Progenitor cell of endocrine pancreas (in vitro differentiated cells): ENCODE data around the gene IPO9. TPM values are rescaled to one million over a fixed set of nuclear protein-coding genes. Genes with fewer than 3 reads are reported as not detected.

Source experiments
- DNase-seq: peaks from one replicate; pipeline ENCODE4 v3.0.0; 2021; ENCODE audit warnings: low spot score; ENCODE audit not compliant: unreplicated experiment
- H3K27ac Mint-ChIP-seq: 2 replicates; pipeline ENCODE4 v1.8.0; 2021; ENCODE audit warnings: mild to moderate bottlenecking, moderate library complexity, mixed read lengths
- H3K27me3 Mint-ChIP-seq: 2 replicates; pipeline ENCODE4 v1.8.0; 2021; ENCODE audit warnings: mixed read lengths
- H3K36me3 Mint-ChIP-seq: 2 replicates; pipeline ENCODE4 v1.8.0; 2022; ENCODE audit warnings: mixed read lengths; ENCODE audit not compliant: insufficient read depth
- H3K4me1 Mint-ChIP-seq: 2 replicates; pipeline ENCODE4 v1.8.0; 2021; ENCODE audit warnings: low read depth, mixed read lengths
- H3K4me3 Mint-ChIP-seq: 2 replicates; pipeline ENCODE4 v1.8.0; 2021; ENCODE audit warnings: low read depth, mild to moderate bottlenecking, moderate library complexity, mixed read lengths
- H3K9me3 Mint-ChIP-seq: 2 replicates; pipeline ENCODE4 v1.8.0; 2021; ENCODE audit warnings: low read depth, mixed read lengths
- total RNA-seq: library from RNA; stranded (reverse); gene quantifications from 2 replicates; pipeline ENCODE4 v1.2.1, GENCODE V29; 2021
- TF ChIP-seq, protein P1 (sequence below): fragments of 200-600 bp; sonication (generic); IDR thresholded peaks from one replicate; pipeline ENCODE4 v1.5.0; 2021; ENCODE audit warnings: antibody characterized with exemption, mild to moderate bottlenecking; ENCODE audit not compliant: unreplicated experiment

Gene IPO9
- total RNA-seq, 1 donor from 2014 or later = 99.8 TPM

DNA sequence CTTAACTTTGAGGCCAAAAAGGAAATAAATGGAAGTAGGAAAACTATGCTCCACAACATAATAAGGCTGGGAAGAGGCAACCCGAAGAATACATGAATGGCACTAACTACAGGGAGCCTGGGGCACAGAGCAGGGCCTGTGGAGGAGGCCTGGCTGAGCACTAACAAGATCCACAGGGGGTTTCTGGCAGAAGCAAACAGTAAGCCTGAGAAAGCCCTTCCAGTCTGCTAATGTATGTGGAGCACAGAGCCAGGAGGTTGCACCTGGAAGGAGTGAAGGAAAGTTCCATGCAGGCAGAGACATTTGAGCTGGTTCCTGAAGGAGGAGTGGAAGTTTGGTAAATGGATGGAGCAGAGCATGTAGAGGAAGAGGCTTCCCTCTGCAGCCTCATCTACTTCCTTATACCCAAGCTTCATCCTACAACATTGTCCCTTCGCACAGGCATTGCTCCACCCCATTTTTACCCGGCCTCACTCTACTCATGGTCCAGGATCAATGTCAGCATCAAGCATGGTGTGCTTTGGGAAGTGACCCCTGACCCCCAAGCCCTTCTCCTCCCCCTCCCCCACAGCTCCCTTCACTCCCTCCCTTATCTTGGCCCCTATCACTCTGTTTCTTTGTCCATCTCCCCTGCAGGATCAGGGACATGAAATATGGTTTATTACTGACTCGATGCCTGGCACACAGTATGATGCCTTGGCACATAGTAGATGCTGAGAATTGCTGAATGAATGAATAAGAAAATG lies 83.0 kb downstream of the IPO9 start:
- Mint-ChIP-seq H3K27me3 (peaks cover 2% of the 10 kb centered on the region), H3K27ac (no peak overlapping the region), H3K9me3 (no peaks in the 10 kb centered on the region), H3K4me3 (no peak overlapping the region), H3K4me1 (no peaks in the 10 kb centered on the region), H3K36me3 (no peaks in the 10 kb centered on the region)
- DNase-seq = no peak
- TF ChIP-seq, protein P1, sequence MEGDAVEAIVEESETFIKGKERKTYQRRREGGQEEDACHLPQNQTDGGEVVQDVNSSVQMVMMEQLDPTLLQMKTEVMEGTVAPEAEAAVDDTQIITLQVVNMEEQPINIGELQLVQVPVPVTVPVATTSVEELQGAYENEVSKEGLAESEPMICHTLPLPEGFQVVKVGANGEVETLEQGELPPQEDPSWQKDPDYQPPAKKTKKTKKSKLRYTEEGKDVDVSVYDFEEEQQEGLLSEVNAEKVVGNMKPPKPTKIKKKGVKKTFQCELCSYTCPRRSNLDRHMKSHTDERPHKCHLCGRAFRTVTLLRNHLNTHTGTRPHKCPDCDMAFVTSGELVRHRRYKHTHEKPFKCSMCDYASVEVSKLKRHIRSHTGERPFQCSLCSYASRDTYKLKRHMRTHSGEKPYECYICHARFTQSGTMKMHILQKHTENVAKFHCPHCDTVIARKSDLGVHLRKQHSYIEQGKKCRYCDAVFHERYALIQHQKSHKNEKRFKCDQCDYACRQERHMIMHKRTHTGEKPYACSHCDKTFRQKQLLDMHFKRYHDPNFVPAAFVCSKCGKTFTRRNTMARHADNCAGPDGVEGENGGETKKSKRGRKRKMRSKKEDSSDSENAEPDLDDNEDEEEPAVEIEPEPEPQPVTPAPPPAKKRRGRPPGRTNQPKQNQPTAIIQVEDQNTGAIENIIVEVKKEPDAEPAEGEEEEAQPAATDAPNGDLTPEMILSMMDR = no peak

DNA sequence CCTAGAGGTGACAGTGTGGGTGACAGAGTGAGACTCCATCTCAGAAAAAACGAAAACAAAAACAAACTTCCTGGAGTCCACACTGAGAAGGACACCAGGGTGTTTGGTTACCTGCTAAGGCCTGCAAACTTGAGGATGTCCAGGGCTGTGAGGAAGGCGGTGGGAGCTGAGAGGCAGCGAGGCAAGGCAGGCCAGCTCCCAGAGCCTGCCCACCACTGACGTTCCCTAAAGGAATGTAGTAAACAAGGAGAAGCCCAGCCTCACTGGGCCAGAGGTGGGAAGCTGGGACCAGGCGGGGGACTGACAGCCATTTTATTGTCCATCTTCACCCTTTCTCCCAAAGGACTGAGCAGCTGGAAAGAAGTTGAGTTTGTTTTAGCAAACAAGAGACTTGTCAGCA lies 83.9 kb downstream of the IPO9 start:
- no peaks in the 10 kb centered on the region for H3K4me1 Mint-ChIP-seq
- DNase-seq = no peak
- peaks cover 2% of the 10 kb centered on the region for H3K27me3 Mint-ChIP-seq
- TF ChIP-seq, protein P1 = no peak
- no peak overlapping the region for H3K4me3 Mint-ChIP-seq
- H3K36me3 Mint-ChIP-seq = no peaks in the 10 kb centered on the region
- H3K9me3 Mint-ChIP-seq = no peaks in the 10 kb centered on the region
- no peak overlapping the region for H3K27ac Mint-ChIP-seq

DNA sequence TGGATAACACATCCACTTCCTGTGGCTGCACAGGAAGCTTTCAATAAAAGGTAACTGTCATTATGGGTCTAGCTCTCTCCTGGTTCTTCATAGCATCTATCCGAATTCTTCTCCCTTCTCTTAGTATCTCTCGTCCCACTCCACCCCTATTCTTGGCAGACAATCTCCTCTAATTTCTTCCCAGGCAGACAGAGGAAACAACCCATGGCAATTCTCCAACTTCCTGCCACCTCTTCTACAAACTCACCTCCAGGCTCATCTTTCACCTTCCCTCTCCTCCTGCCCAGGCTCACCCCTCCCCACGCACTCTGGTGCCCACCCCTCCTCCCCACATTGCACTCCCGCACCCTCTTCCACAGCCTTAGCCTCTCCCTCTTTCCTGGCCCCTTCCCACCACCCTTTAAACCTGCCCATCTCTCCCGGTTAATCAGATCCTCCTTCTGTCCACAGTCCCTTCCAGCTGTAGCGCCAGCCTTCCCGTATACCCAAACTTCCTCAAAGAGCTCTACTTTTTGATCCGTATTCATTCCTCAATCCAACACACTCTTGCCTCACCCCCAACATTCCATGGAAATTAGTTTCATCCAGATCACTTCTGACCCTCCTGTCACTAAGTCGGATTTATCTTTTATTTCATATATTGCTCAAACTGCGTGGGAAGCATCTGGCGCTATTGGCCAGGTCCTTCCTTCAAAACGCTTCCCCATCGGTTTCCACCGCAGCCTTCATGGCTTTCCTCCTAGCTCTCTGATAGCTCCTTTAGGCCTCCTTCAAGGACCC lies 85.7 kb downstream of the IPO9 start:
- H3K4me1 Mint-ChIP-seq = no peaks in the 10 kb centered on the region

DNA sequence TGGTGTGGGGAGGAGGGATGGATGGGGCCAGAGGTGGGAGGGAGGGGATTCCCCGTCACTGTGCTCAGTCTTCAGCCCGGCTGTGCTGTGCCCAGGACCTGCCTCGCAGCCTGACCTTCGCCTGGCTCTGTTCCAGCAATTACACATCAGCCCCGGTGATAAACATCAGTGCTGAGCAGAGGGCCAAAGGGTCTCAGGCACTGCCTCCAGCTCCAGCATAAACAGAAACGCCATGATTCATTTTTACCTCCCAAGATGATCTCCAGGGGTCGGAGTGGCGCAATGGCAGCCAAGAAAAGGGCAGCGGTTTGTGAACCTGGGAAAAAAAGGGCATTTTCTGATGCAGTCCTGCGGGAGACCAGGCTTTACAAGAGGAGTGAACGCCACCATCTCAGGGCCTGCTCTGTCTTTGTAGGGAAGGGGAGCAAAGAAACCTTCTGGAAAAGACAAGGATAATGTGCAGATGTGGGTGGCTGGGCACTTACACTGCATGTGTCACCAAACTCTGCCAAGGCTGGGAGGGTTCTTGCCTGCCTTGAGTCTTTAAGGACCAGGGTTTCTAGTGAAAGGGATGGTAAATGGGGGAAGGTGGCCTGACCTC lies 87.8 kb downstream of the IPO9 start:
- H3K4me1 Mint-ChIP-seq = no peaks in the 10 kb centered on the region
- no peak for DNase-seq
- no peaks in the 10 kb centered on the region for H3K9me3 Mint-ChIP-seq
- peaks cover 4% of the 10 kb centered on the region for H3K27me3 Mint-ChIP-seq
- TF ChIP-seq, protein P1 = no peak
- H3K27ac Mint-ChIP-seq = no peak overlapping the region
- H3K4me3 Mint-ChIP-seq = no peak overlapping the region
- H3K36me3 Mint-ChIP-seq = no peaks in the 10 kb centered on the region

More for the DNA sequence above, 85.7 kb downstream of the IPO9 start:
- H3K4me3 Mint-ChIP-seq = no peak overlapping the region
- no peaks in the 10 kb centered on the region for H3K36me3 Mint-ChIP-seq
- peaks cover 4% of the 10 kb centered on the region for H3K27me3 Mint-ChIP-seq
- DNase-seq = no peak
- TF ChIP-seq, protein P1 = no peak
- no peaks in the 10 kb centered on the region for H3K9me3 Mint-ChIP-seq
- no peak overlapping the region for H3K27ac Mint-ChIP-seq

DNA sequence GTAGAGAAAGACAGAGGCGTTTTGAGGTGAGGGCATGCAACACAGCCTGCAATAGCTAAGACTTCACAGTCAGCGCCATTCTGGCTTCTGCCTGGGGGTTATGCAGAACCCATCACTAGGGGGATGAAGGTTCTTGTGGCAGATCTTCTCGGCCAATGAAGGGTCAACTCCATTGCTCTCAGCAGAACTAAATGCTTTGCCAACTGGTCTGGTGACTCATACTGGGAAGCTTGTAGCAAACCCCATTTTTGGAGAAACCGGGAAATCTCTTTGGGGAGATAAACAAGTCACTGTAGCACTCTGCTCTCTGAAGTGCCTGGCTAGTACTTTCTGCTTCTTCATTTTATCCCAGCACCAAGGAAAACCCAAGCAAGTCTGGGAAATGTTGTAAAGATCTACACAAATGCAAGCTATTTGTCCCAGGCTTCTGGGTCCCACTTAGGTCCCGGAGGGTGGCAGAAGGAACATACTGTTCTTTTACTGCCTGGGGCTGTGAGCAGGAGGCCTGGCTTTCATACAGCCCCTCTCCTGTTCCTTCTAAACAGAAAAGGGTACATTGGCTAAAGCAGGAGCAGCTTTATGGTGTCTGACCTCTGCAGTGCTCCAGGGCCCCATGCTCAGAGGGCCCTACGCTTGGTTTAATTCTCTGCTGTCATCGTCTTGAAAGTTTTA lies 88.5 kb downstream of the IPO9 start:
- H3K27ac Mint-ChIP-seq = no peak overlapping the region
- H3K27me3 Mint-ChIP-seq = peaks cover 4% of the 10 kb centered on the region
- no peaks in the 10 kb centered on the region for H3K36me3 Mint-ChIP-seq
- no peaks in the 10 kb centered on the region for H3K4me1 Mint-ChIP-seq
- DNase-seq = no peak
- TF ChIP-seq, protein P1 = no peak
- H3K4me3 Mint-ChIP-seq = no peak overlapping the region
- H3K9me3 Mint-ChIP-seq = no peaks in the 10 kb centered on the region
